ENCODE data around the gene HES4.

GRCh38 chr1:1020000-1020404 lies 20.1 kb upstream of the HES4 start, which contains the start of gene AGRN:
- no peak for TF ChIP-seq NFYB (CRISPR knock-in tag; IDR thresholded peaks at IDR 0.05)
- TF ChIP-seq ZNF256 (CRISPR knock-in tag; conservative IDR thresholded peaks at IDR 0.05), result no peak
- TF ChIP-seq CTCF (CRISPR knock-in tag; IDR thresholded peaks at IDR 0.05), result no peak

Data from HepG2 (cell line).